Sciatic nerve (tissue), 2 donors: ENCODE data around the gene OR5A2. TPM values are rescaled to one million over a fixed set of nuclear protein-coding genes. Genes with fewer than 3 reads are reported as not detected.
"Not testable (repeated sequence)": the region's sequence is repeated elsewhere in the genome, so short reads cannot be mapped to it uniquely, and the experiment has no call there.

Source experiments
- ATAC-seq: fragments of 200-7000 bp; cut with Tn5 transposase; one replicate; pipeline ENCODE4 v1.9.1; 2020; ENCODE audit warnings: mild to moderate bottlenecking, moderate library complexity
- DNase-seq: peaks from one replicate; pipeline ENCODE4 v3.0.0-alpha.2; 2020; ENCODE audit warnings: low spot score
- intact Hi-C: fragments of 100-400 bp; cut with DNase I; formaldehyde crosslinking; loops from one replicate; pipeline ENCODE4 v1.14.2; 2022
- total RNA-seq: library from RNA; stranded (reverse); fragmentation: NEBNext Ultra II Directional; extraction: Animal tissue kit (Norgen Biotek cat#: 25700); gene quantifications from one replicate; pipeline ENCODE4 v1.2.1, GENCODE V29; 2021
- donor health status: DM: no; HTN: no; CAD: no.
- donor health status: DM: no; HTN: no; CAD: no.

Gene OR5A2
- total RNA-seq, 1 donor from 2014 or later = not detected

DNA sequence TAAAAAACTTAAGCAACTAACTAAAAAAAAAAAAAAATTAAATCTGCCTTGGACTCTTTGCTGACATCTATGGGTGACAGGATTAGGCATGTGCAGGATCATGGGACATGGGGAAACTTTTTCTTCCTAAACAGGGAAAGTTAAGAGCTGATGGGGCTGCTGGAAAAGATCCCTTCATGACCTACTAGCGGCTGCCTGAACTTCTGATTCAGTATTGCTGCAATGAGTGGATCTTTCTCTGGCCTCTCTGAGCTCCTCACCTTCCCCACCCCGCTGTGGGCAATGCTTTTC lies 25.0 kb downstream of the OR5A2 start:
- intact Hi-C loops = no loop called here
- DNase-seq (no peak), ATAC-seq (peak; percentile 65)

DNA sequence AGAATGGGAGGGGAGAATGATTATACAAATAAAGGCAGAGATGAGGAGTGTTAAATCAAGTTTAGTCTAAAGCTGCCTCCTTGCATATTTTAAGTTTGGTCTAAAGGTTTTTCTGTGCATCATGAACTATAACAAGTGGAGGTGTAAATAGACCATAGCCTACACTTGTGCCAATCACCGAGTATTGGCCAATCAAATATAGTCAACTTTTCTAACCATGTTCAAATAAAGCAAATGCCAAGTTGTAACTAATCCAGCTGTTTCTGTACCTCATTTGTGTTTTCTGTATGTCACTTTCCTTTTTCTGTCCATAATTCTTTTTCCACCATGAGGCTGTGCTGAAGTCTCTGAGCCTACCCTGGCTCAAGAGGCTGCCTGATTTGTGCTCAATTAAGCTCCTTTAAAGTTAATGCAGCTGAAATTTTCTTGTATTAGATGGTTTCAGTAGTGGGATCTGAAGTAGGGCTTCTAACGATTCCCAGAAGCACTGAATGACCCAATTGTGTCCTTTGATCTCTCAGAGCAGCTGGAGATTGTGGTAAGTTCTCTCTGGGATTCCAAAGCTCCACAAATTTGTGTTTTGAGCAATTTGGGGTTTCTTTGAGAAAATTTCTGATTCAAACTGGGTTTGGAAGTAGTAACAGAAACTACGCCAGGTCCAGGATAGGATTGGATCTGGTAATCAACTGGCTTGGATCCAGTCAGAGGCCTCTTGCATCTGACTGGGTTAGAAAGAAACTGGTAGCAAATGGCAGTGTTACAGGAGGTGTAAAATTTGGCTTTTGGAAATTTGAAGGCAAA lies 25.6 kb downstream of the OR5A2 start:
- ATAC-seq (peak; percentile 20), DNase-seq (no peak)
- intact Hi-C loops = no loop called here

DNA sequence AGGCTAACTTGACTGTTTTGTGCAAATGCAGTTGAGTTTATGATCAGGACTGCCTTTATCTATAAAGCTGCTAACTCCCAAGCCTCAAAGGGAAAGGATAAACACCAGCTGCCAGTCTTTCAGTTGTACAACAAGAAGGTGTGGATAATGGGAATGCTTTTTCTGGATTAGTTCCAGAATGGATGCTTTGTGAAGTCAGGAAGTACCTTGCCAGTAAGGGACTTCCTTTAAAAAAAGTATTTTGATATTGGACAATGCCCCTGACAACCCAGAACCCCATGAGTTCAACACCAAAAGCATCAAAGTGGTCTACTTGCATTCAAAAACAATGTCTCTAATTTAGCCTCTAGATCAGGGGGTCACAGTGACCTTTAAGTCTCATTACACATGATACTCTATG lies 32.0 kb downstream of the OR5A2 start:
- DNase-seq = no peak
- intact Hi-C loops = no loop called here
- no peak for ATAC-seq

DNA sequence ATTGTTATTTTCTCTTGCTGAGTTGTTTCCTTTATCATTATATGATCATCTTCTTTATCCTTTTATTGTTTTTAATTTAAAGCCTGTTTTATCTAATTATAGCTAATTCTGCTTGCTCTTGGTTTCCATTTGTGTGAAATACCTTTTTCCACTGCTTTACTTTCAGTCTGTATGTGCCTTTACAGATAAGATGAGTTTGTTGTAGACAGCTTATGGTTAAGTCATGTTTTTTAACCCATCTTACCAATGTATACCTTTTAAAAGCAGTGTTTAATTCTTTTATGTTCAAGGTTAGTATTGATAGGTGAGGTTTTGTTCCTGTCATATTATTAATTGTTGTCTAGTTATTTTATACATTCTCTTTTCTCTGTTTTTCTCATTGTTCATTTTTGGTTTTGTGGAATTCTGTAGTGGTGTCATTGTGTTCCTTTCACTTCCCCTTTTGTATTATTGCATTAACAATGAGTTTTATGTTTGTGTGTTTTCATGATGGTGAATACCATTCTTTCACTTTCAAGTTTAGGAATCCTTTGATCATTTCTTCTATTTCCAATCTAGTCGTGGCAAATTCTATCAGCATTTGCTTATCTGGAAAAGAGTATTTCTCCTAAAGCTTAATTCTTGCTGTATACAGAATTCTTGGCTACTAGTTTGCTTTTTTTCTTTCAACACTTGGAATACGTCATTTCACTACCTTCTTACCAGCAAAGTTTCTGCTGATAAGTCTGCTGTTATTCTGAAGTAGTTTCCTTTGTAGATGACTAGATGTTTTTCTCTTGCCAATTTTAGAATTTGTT lies 45.8 kb downstream of the OR5A2 start:
- DNase-seq = no peak
- ATAC-seq = no peak
- intact Hi-C loops = no loop called here

DNA sequence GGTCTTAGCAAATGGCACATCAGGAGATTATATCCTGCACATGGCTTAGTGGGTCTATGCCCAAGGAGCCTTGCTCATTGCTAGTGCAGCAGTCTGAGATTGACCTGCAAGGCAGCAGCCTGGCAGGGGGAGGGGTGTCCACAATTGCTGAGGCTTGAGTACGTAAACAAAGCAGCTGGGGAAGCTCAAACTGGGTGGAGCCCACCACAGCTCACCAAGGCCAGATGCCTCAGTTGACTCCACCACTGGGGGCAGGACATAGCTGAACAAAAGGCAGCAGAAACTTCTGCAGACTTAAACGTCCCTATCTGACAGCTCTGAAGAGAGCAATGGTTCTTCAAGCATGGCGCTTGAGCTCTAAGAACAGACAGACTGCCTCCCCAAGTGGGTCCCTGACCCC lies 53.9 kb downstream of the OR5A2 start:
- DNase-seq, ATAC-seq, intact Hi-C loops: not testable (repeated sequence)

DNA sequence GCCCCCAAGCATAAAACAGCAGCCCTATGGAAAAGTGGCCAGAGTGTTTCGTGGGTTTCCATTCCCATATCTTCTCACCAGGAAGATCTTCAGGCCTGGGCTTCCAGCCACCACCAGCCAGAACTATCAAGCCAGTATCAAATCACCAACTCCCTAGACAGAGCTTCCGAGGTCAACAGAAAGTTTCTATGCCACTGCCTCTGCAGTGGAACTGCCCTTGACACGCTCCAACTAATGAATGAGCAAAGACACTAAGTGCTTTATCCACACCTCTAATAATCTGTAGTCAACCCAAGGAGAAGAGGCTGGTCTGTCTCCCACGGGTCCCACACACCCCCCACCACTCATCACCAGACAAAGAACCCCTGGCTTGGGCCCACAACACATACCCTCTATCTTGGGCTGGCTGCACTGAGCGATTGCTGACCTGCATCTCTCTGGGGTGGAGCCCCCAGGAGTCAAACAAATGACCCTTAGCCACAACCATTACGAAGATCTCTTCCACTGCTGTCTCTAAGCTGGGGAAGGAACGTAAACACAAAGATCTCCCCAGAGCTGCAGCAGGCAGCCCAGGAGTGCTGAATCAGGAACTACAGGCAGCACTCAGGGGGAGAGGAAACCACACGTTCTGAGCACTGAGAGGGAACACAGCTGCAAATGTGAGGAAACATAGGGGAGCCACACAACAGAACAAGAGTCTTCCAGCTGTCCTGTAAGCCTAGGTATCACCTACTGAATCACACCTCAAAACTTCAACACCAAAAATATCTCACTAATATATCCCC lies 57.8 kb downstream of the OR5A2 start:
- DNase-seq (no peak), ATAC-seq (peak; percentile 71)
- intact Hi-C loops = no loop called here

Other genes starting within 250 kb of the OR5A2 start
- gene MPEG1, start 213.5 kb downstream of the OR5A2 start, total RNA-seq = 18.0 TPM
- not detected for gene OR5AN1, start 67.5 kb downstream of the OR5A2 start, total RNA-seq
- not detected for gene OR5A1, start 10.1 kb upstream of the OR5A2 start, total RNA-seq
- not detected for gene OR4D6, start 30.5 kb upstream of the OR5A2 start, total RNA-seq
- gene OR4D10, start 46.9 kb upstream of the OR5A2 start, total RNA-seq = not detected
- gene OR4D11, start 77.2 kb upstream of the OR5A2 start, total RNA-seq = not detected
- gene OR4D9, start 85.1 kb upstream of the OR5A2 start, total RNA-seq = not detected
- gene OSBP, start 189.4 kb upstream of the OR5A2 start, total RNA-seq = 45.5 TPM
- 37.4 TPM for gene PATL1, start 242.6 kb upstream of the OR5A2 start, total RNA-seq